ENCODE results near the gene COQ10A.

The COQ10A gene

GRCh38 chr12:56237552-56237951, 29.2 kb upstream of the COQ10A start:
- no peaks in the 10 kb centered on the region for H3K27me3 ChIP-seq (ENCODE audit: low read depth, low read length)
- TF ChIP-seq CTCF (IDR thresholded peaks at IDR 0.05; ENCODE audit: low read depth, low read length) (no peak), EZH2phosphoT487 (IDR thresholded peaks at IDR 0.05; ENCODE audit: low read depth) (no peak)
- H3K27ac ChIP-seq (ENCODE audit: low read length), result no peak overlapping the region
- no peak overlapping the region for H3K4me3 ChIP-seq (ENCODE audit: low read length)
- no peaks in the 10 kb centered on the region for H3K4me1 ChIP-seq (ENCODE audit: low read length)
- H2AFZ ChIP-seq (ENCODE audit: low read depth, low read length), result no peak overlapping the region
- no peaks in the 10 kb centered on the region for H3K9me3 ChIP-seq (ENCODE audit: insufficient read depth, low read length)
- H3K36me3 ChIP-seq (replicated peaks; ENCODE audit: low read depth, low read length), result peaks cover 16% of the 10 kb centered on the region
- H3K79me2 ChIP-seq (ENCODE audit: low read length), result no peaks in the 10 kb centered on the region
- no peak overlapping the region for H3K4me2 ChIP-seq (ENCODE audit: low read length)
- H3K9ac ChIP-seq (ENCODE audit: low read length), result no peak overlapping the region
- H4K20me1 ChIP-seq (ENCODE audit: insufficient read depth, low read length), result no peaks in the 10 kb centered on the region

GRCh38 chr12:56241424-56242303, 25.1 kb upstream of the COQ10A start:
- Histone ChIP-seq H3K9ac (ENCODE audit: low read length) (no peak overlapping the region), H3K27ac (ENCODE audit: low read length) (no peak overlapping the region), H3K27me3 (ENCODE audit: low read depth, low read length) (no peaks in the 10 kb centered on the region), H3K9me3 (ENCODE audit: insufficient read depth, low read length) (no peaks in the 10 kb centered on the region), H3K4me1 (ENCODE audit: low read length) (no peaks in the 10 kb centered on the region), H3K4me2 (ENCODE audit: low read length) (no peak overlapping the region), H3K36me3 (replicated peaks; ENCODE audit: low read depth, low read length) (peaks cover 36% of the 10 kb centered on the region), H2AFZ (ENCODE audit: low read depth, low read length) (no peak overlapping the region), H3K4me3 (ENCODE audit: low read length) (no peak overlapping the region), H4K20me1 (ENCODE audit: insufficient read depth, low read length) (no peaks in the 10 kb centered on the region), H3K79me2 (ENCODE audit: low read length) (no peaks in the 10 kb centered on the region)
- no peak for TF ChIP-seq CTCF (IDR thresholded peaks at IDR 0.05; ENCODE audit: low read depth, low read length)

- Histone ChIP-seq H3K27me3 (ENCODE audit: low read depth, low read length) (no peaks in the 10 kb centered on the region), H4K20me1 (ENCODE audit: insufficient read depth, low read length) (no peaks in the 10 kb centered on the region), H3K4me2 (ENCODE audit: low read length) (no peak overlapping the region), H2AFZ (ENCODE audit: low read depth, low read length) (no peak overlapping the region), H3K79me2 (ENCODE audit: low read length) (no peaks in the 10 kb centered on the region), H3K4me1 (ENCODE audit: low read length) (no peaks in the 10 kb centered on the region), H3K9me3 (ENCODE audit: insufficient read depth, low read length) (no peaks in the 10 kb centered on the region), H3K36me3 (replicated peaks; ENCODE audit: low read depth, low read length) (peaks cover 42% of the 10 kb centered on the region), H3K27ac (ENCODE audit: low read length) (no peak overlapping the region), H3K9ac (ENCODE audit: low read length) (no peak overlapping the region), H3K4me3 (ENCODE audit: low read length) (no peak overlapping the region)
- TF ChIP-seq EZH2phosphoT487 (IDR thresholded peaks at IDR 0.05; ENCODE audit: low read depth), result no peak
- TF ChIP-seq CTCF (IDR thresholded peaks at IDR 0.05; ENCODE audit: low read depth, low read length), result no peak
Measured at GRCh38 chr12:56242986-56243385, 23.8 kb upstream of the COQ10A start.

GRCh38 chr12:56243731-56244181, 23.0 kb upstream of the COQ10A start:
- Histone ChIP-seq H3K4me2 (ENCODE audit: low read length) (no peak overlapping the region), H3K4me1 (ENCODE audit: low read length) (no peaks in the 10 kb centered on the region), H3K9ac (ENCODE audit: low read length) (no peak overlapping the region), H3K4me3 (ENCODE audit: low read length) (no peak overlapping the region), H2AFZ (ENCODE audit: low read depth, low read length) (no peak overlapping the region), H3K27ac (ENCODE audit: low read length) (no peak overlapping the region), H4K20me1 (ENCODE audit: insufficient read depth, low read length) (no peaks in the 10 kb centered on the region), H3K79me2 (ENCODE audit: low read length) (no peaks in the 10 kb centered on the region), H3K27me3 (ENCODE audit: low read depth, low read length) (no peaks in the 10 kb centered on the region), H3K36me3 (replicated peaks; ENCODE audit: low read depth, low read length) (peaks cover 49% of the 10 kb centered on the region), H3K9me3 (ENCODE audit: insufficient read depth, low read length) (no peaks in the 10 kb centered on the region)
- no peak for TF ChIP-seq CTCF (IDR thresholded peaks at IDR 0.05; ENCODE audit: low read depth, low read length)
- no peak for TF ChIP-seq EZH2phosphoT487 (IDR thresholded peaks at IDR 0.05; ENCODE audit: low read depth)
